Measurements from ENCODE around the gene APOA1.

Gene APOA1

DNA sequence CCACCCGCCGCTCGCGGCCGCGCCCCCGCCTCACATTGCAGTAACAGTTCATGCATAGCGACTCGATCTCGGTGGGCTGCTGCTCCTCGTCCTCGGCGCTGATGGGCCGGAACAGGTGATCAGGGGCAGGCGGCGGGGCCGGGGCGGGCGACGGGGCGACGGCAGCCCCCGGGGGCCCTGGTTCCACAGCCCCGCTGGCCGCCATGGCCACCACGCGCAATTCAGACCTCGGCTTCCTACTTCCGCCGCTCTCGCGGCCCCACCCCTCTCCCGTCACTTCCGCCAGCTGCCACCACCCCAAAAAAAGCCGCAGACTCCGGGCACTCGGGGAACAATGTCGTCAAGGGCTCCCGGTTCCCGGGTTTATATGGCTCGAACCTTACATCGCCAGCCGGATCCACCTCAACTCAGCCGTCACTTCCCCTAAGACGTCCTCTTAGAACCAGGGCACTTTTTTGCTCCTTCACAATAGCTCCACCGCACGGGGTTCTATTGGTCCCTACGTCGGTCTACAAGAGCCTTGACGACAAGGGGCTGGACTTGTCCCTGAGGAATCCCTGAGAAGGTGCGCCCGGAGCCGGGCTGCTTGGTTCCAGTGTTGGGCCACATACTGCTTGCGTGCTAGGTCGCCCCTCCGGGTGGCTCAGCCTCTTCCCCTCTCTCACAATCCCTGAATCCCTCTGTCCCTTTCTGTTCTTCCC, 49.5 kb downstream of the APOA1 start, which contains the start of gene ZPR1 (continued):
- TF ChIP-seq, protein P1, sequence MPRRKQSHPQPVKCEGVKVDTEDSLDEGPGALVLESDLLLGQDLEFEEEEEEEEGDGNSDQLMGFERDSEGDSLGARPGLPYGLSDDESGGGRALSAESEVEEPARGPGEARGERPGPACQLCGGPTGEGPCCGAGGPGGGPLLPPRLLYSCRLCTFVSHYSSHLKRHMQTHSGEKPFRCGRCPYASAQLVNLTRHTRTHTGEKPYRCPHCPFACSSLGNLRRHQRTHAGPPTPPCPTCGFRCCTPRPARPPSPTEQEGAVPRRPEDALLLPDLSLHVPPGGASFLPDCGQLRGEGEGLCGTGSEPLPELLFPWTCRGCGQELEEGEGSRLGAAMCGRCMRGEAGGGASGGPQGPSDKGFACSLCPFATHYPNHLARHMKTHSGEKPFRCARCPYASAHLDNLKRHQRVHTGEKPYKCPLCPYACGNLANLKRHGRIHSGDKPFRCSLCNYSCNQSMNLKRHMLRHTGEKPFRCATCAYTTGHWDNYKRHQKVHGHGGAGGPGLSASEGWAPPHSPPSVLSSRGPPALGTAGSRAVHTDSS (tag by site-specific recombination; IDR thresholded peaks at IDR 0.05) = no peak
- no peak for TF ChIP-seq ZNF394 (tag by site-specific recombination; IDR thresholded peaks at IDR 0.05; ENCODE audit: borderline replicate concordance)
- no peak for TF ChIP-seq ZXDB (tag by site-specific recombination; IDR thresholded peaks at IDR 0.05)
- no peak for TF ChIP-seq ZNF433 (tag by site-specific recombination; IDR thresholded peaks at IDR 0.05; ENCODE audit: low read depth)
- 0 out of 2 replicates have a peak, but pooled peaks have one; percentile 21 for TF ChIP-seq WT1 (tag by site-specific recombination; IDR thresholded peaks at IDR 0.05)
- TF ChIP-seq ZNF239 (tag by site-specific recombination; IDR thresholded peaks at IDR 0.05) = no peak
- no peak for TF ChIP-seq ZFP41 (tag by site-specific recombination; IDR thresholded peaks at IDR 0.05; ENCODE audit: borderline replicate concordance)
- no peak for TF ChIP-seq ZNF585B (tag by site-specific recombination; IDR thresholded peaks at IDR 0.05)
- TF ChIP-seq SP3 (tag by site-specific recombination; IDR thresholded peaks at IDR 0.05) = peak; percentile 65
- no peak for TF ChIP-seq ZBTB6 (tag by site-specific recombination; IDR thresholded peaks at IDR 0.05)

- H3K36me3 ChIP-seq (ENCODE audit: control insufficient read depth in 2 of 2, insufficient read depth in 1 of 2, low read length in 2 of 2) = peaks cover 0 to 46% of the 10 kb centered on the region in 2 experiments; a peak in 1 of 3 replicates
- TF ChIP-seq PRDM1 (tag by site-specific recombination; IDR thresholded peaks at IDR 0.05) (0 out of 2 replicates have a peak, but pooled peaks have one; percentile 8), ZNF335 (tag by site-specific recombination; conservative IDR thresholded peaks at IDR 0.05) (peak; percentile 57), ZNF366 (tag by site-specific recombination; conservative IDR thresholded peaks at IDR 0.05) (no peak), ZNF416 (tag by site-specific recombination; IDR thresholded peaks at IDR 0.05) (no peak), OSR2 (tag by site-specific recombination; IDR thresholded peaks at IDR 0.05) (no peak)
- CTCF ChIA-PET = interaction anchor here (0.6 to 3.0 kb wide), 6 partner anchors 15 to 363 kb away, joined by 3 to 16 read pairs (median 6); no protein-coding TSS in a partner anchor
- H3K4me1 ChIP-seq (ENCODE audit: control insufficient read depth, insufficient read depth, low read length) = no peaks in the 10 kb centered on the region
- H3K9me3 ChIP-seq (ENCODE audit: control insufficient read depth, insufficient read depth, low read depth, low read length) = no peaks in the 10 kb centered on the region
- peak overlapping the region; percentile 81 for H3K4me3 ChIP-seq (ENCODE audit: low read depth, low read length)
- H3K27ac ChIP-seq (ENCODE audit: extremely low read depth, low read depth, low read length) = no peak overlapping the region; the same call in 1 of the 2 replicates
- POLR2A ChIA-PET = interaction anchor here (1.3 to 2.6 kb wide), 4 partner anchors 14 to 357 kb away, joined by 6 to 14 read pairs (median 7); partner anchors contain the start of genes BUD13 and PAFAH1B2
Measured at GRCh38 chr11:116787436-116787785, 50.0 kb downstream of the APOA1 start.

DNA sequence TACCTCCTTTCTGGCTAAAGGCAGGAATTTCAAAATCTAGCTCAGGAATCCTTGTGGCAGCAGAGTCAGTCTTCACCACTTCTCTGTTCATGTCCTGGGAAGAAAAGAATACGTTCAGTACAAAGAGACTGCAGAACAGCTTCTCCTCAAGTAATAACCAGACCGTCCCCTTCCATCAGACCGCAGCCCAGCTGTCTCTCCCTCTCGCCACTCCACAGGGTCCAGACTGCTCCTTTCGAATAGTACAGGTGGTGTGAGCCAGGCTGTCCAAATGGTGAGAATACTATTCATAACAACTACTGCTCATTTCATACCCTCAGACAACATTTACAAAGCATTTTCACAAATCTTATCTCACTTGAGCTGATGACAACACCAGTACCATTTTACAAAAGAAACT, 50.5 kb downstream of the APOA1 start:
- H3K9me3 ChIP-seq (ENCODE audit: control insufficient read depth, insufficient read depth, low read depth, low read length) = no peaks in the 10 kb centered on the region
- CTCF ChIA-PET = interaction anchor here (0.6 to 3.0 kb wide), 8 partner anchors 13 to 440 kb away, joined by 3 to 16 read pairs (median 4); no protein-coding TSS in a partner anchor
- H3K36me3 ChIP-seq (ENCODE audit: control insufficient read depth in 2 of 2, insufficient read depth in 1 of 2, low read length in 2 of 2) = peaks cover 0 to 51% of the 10 kb centered on the region in 2 experiments; a peak in 1 of 3 replicates
- H3K4me3 ChIP-seq (ENCODE audit: low read depth, low read length) = peak overlapping the region; percentile 81
- H3K4me1 ChIP-seq (ENCODE audit: control insufficient read depth, insufficient read depth, low read length) = no peaks in the 10 kb centered on the region
- POLR2A ChIA-PET = interaction anchor here (1.3 to 2.6 kb wide), 4 partner anchors 14 to 357 kb away, joined by 4 to 14 read pairs (median 6); partner anchors contain the start of genes BUD13 and PAFAH1B2
- H3K27ac ChIP-seq (ENCODE audit: extremely low read depth, low read depth, low read length) = no peak overlapping the region
- TF ChIP-seq, protein P2, sequence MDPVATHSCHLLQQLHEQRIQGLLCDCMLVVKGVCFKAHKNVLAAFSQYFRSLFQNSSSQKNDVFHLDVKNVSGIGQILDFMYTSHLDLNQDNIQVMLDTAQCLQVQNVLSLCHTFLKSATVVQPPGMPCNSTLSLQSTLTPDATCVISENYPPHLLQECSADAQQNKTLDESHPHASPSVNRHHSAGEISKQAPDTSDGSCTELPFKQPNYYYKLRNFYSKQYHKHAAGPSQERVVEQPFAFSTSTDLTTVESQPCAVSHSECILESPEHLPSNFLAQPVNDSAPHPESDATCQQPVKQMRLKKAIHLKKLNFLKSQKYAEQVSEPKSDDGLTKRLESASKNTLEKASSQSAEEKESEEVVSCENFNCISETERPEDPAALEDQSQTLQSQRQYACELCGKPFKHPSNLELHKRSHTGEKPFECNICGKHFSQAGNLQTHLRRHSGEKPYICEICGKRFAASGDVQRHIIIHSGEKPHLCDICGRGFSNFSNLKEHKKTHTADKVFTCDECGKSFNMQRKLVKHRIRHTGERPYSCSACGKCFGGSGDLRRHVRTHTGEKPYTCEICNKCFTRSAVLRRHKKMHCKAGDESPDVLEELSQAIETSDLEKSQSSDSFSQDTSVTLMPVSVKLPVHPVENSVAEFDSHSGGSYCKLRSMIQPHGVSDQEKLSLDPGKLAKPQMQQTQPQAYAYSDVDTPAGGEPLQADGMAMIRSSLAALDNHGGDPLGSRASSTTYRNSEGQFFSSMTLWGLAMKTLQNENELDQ (tag by site-specific recombination; IDR thresholded peaks at IDR 0.05; ENCODE audit: low read depth) = no peak
- TF ChIP-seq, protein P3, sequence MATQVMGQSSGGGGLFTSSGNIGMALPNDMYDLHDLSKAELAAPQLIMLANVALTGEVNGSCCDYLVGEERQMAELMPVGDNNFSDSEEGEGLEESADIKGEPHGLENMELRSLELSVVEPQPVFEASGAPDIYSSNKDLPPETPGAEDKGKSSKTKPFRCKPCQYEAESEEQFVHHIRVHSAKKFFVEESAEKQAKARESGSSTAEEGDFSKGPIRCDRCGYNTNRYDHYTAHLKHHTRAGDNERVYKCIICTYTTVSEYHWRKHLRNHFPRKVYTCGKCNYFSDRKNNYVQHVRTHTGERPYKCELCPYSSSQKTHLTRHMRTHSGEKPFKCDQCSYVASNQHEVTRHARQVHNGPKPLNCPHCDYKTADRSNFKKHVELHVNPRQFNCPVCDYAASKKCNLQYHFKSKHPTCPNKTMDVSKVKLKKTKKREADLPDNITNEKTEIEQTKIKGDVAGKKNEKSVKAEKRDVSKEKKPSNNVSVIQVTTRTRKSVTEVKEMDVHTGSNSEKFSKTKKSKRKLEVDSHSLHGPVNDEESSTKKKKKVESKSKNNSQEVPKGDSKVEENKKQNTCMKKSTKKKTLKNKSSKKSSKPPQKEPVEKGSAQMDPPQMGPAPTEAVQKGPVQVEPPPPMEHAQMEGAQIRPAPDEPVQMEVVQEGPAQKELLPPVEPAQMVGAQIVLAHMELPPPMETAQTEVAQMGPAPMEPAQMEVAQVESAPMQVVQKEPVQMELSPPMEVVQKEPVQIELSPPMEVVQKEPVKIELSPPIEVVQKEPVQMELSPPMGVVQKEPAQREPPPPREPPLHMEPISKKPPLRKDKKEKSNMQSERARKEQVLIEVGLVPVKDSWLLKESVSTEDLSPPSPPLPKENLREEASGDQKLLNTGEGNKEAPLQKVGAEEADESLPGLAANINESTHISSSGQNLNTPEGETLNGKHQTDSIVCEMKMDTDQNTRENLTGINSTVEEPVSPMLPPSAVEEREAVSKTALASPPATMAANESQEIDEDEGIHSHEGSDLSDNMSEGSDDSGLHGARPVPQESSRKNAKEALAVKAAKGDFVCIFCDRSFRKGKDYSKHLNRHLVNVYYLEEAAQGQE (tag by site-specific recombination; IDR thresholded peaks at IDR 0.05) = no peak
- TF ChIP-seq ZNF174 (tag by site-specific recombination; IDR thresholded peaks at IDR 0.05) (no peak), ZBTB21 (tag by site-specific recombination; IDR thresholded peaks at IDR 0.05) (no peak), ZNF664 (tag by site-specific recombination; IDR thresholded peaks at IDR 0.05) (no peak), KLF1 (tag by site-specific recombination; IDR thresholded peaks at IDR 0.05) (no peak)
- TF ChIP-seq, protein P4, sequence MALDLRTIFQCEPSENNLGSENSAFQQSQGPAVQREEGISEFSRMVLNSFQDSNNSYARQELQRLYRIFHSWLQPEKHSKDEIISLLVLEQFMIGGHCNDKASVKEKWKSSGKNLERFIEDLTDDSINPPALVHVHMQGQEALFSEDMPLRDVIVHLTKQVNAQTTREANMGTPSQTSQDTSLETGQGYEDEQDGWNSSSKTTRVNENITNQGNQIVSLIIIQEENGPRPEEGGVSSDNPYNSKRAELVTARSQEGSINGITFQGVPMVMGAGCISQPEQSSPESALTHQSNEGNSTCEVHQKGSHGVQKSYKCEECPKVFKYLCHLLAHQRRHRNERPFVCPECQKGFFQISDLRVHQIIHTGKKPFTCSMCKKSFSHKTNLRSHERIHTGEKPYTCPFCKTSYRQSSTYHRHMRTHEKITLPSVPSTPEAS (tag by site-specific recombination; IDR thresholded peaks at IDR 0.05) = no peak
